Esophagus muscularis mucosa (tissue), 4 donors: Measurements from ENCODE around the gene TMEM33.

Experiments used
- EP300 ChIP-seq: sonication (generic); formaldehyde crosslinking; IDR thresholded peaks from one replicate; pipeline ENCODE4 v1.6.1; 2017; ENCODE audit warnings: antibody characterized with exemption
- POLR2A ChIP-seq: fragments of 450-650 bp; IDR thresholded peaks from one replicate; pipeline ENCODE4 v1.6.1; 2017; ENCODE audit warnings: antibody characterized with exemption, moderate library complexity, mild to moderate bottlenecking, low read depth
- POLR2AphosphoS5 ChIP-seq, 2 donors: sonication (generic); formaldehyde crosslinking; IDR thresholded peaks; one replicate each; pipeline ENCODE4 v1.6.1; 2017; ENCODE audit warnings: antibody characterized with exemption in 2 of 2
- TF ChIP-seq, protein P1 (sequence below), 3 experiments: fragments of 200-600 bp in 2 of 3; fragments of 450-650 bp in 1 of 3; sonication (generic) in 2 of 3; IDR thresholded peaks; one replicate each; pipeline ENCODE4 v1.5.1; 2017 to 2019; ENCODE audit warnings: antibody characterized with exemption in 3 of 3, mild to moderate bottlenecking in 2 of 3, moderate library complexity in 1 of 3

DNA sequence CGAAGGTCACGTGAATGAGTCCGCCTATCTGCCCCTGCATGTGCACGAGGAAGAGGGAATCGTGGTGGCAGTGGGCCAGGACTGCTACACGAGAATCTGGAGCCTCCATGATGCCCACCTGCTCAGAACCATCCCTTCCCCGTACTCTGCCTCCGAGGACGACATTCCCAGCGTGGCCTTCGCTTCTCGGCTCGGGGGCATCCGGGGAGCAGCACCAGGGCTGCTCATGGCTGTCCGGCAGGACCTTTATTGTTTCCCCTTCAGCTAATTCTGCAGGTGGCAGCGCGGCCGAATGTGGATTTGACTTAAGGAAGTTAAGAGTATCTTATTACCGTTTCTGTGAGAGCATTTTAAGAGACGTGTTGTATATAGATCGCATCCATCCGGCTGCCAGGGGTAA is 47.5 kb downstream of the TMEM33 start:
- TF ChIP-seq, protein P1, sequence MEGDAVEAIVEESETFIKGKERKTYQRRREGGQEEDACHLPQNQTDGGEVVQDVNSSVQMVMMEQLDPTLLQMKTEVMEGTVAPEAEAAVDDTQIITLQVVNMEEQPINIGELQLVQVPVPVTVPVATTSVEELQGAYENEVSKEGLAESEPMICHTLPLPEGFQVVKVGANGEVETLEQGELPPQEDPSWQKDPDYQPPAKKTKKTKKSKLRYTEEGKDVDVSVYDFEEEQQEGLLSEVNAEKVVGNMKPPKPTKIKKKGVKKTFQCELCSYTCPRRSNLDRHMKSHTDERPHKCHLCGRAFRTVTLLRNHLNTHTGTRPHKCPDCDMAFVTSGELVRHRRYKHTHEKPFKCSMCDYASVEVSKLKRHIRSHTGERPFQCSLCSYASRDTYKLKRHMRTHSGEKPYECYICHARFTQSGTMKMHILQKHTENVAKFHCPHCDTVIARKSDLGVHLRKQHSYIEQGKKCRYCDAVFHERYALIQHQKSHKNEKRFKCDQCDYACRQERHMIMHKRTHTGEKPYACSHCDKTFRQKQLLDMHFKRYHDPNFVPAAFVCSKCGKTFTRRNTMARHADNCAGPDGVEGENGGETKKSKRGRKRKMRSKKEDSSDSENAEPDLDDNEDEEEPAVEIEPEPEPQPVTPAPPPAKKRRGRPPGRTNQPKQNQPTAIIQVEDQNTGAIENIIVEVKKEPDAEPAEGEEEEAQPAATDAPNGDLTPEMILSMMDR (IDR thresholded peaks at IDR 0.05): no peak
- no peak for TF ChIP-seq POLR2AphosphoS5 (IDR thresholded peaks at IDR 0.05)
- no peak for TF ChIP-seq EP300
- no peak for TF ChIP-seq POLR2A
